Effector CD4-positive, alpha-beta T cell (primary cell): ENCODE measurements around the gene CTRB1.
"Not testable (repeated sequence)": the region's sequence is repeated elsewhere in the genome, so short reads cannot be mapped to it uniquely, and the experiment has no call there.

Experiments used
- DNase-seq: peaks from one replicate; pipeline ENCODE4 v3.0.0-alpha.2; 2020

Gene CTRB1

DNA sequence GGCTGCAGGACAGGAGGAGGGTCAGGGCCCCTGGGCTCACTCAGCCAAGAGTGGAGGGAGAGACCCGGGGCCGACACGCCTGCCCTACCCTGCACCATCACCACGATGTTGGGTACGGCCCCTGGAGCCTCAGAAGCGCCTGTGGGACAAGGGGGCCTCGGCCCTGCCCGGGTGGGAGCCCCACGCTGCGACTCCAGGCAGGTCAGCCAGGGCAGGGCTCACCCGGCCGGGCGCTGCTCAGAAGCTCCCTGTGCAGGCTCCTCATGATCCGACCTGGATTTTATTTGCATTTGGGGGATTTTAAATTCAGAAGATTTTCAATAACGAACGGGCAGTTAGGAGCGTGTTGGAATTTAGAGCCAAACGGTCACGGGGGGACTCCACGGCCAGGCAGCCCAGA lies 13.9 kb upstream of the CTRB1 start:
- not testable (repeated sequence) for DNase-seq

DNA sequence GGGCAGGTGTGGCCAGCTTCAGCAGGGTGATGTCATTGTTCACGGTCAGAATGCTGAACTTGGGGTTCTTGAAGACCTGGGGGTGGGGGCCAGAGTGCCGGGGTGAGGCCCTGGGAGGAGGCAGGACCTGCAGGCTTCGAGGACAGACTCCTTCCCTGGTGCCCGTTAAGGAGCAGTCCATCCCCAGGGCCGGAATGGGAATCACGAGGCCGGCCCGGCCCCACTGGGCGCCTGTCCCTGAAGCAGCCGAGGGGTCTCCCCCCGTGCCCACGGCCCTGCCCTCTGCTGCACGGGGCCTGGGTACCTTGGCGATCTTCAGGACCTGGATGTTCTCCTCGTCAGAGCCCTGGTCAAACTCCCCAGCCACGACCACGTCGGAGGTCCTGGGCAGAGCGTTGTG lies 13.3 kb upstream of the CTRB1 start:
- not testable (repeated sequence) for DNase-seq

DNA sequence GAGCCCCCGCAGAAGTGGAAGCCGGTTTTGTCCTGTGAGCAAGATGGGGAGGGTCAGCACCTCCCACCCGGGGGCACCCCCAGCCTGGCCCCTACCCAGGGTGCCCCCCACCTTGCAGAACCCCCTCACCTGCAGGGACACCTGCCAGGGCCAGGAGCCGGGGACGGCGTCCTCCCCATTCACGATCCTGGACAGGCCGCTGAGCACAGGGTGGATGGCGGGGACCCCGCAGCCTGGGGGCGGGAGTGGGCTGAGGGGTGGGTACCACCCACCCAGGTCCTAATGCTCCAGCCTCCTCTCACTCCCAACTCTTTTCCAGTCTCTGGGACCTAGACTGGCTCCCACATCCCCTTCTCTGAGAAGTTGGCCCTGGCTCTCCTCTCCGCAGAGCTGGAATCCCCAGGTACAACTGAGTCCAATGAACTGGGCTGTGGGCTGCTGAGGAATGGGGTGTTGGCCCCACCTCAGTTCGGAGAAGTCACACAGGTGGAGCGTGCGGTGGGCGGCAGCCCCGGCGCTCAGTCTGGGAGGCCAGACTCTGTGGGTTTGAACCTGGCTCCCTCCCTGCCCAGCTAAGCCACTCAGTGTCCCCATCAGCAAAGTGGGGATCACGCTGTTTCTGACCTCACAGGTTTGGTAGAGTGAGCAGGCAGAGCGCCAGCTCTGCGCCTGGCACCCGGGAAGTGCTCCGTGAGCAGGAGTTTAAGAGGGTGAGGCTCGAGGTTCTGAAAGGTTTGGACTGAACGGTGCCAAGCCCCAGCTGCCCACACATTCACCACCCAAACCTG lies 12.6 kb upstream of the CTRB1 start:
- not testable (repeated sequence) for DNase-seq

DNA sequence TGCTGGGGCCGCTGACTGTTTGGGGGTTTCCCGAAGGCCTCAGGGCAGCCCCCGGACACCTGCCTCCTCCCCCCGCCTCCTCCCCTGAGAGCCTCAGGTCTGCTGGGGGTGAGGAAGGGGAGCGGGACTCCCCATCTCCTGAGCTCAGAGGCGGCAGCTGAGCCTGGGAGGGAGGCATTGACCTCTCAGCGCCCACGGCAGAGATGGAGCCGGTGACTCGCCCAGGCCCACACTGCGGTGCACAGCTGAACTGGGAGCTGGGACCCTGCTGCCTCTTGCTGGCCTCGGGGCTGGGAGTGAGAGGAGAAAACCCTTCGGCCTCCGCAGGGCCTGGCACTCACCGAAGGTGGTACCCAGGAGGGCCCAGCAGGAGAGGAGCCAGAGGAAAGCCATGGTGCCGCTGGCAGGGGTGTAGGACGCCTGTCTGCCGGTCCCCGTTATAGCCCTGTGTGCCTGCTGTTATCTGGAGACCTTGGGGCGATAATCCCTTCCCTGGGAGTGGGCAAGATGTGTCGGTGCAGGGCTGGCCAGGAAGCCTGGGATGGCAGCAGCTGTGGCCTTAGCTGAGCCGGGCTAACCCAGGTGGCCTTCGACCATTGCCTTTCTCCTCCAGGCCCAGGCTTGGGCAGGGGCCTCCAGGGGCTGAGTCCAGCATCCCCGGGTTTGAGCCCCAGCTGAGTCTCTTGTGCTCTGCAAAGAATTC lies 11.9 kb upstream of the CTRB1 start, which contains the start of gene CTRB2:
Gene CTRB2 (minus strand): TSS at position 413 of the 703 bp plus-strand sequence. CDS start 20 bp downstream, at position 393.
- no peak for DNase-seq

DNA sequence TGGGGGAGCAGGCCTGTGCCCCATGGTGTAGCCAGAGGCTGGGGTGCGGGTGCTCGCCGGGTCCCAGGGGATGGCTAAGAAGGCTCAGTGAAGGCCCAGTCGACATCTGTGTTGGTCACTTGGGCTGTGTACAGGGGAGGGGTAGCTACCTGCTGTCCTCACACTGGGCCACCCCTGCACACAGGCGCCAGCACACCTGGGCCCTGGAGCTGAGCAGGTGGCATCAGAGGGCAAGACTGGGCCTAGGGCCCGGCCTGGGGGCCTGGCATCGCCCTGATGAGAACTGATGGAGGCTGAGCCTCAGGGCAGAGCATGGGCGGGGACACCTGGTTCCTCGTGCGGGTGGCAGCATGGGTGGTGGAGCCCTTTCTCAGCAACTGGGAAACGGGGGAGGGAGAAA lies 11.0 kb upstream of the CTRB1 start:
- DNase-seq, result no peak

DNA sequence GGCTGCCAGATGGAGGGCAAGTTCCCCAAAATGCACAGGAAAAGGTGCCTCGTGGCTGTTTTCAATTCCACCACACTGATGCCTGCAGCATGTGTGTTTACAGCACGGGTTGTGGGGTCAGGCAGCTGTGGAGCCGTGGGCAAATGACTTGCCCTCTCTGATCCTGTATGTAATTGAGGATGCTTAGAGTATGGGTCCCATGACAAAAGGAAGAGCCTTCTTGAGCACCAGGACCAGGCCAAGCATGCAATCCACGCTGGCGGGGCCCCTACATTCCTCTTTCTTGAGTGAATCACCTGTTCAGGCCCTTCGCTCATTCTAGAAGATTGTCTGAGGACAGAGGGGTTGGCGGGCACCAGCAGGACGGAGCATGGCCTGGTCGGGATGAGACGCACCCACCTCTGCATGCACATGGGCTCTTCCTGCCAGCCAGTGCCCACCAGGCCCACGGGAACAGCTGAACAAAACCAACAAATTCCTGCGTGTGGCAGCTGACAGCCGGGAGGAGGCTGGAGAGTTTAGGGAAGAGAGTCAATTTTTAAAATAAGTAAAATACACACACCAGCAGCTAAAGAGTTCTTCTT lies 10.5 kb upstream of the CTRB1 start:
- no peak for DNase-seq

DNA sequence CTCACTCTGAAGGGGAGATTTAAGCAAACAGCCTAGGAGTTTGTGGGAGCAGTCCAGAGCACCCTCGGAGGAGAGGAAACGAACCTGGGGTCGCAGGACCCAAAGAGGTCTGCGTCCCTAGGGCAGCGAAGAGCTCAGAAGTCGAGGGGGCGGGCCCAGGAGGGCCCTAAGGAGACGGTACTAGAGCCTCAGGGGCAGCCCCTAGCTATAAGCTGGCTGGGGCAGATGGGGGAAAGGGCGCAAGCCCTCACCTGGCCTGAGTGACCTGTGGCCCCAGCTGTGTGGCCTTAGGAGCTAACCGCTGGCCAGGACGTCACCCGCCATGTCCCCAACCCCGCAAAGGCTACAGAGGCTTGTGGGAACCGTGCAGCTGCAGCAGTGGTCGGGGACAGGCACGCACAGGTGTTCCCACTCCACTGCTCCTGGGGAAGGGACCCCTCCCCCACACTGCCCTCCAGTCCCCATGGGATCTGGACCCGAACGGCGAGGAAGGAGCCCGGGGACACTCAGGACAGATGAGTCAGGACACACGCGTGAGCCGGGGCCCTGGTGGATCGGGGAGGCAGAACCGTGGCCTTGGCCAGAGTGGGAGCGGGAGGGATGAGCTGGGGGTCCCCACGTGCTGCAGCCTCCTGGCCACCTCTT lies 9.8 kb upstream of the CTRB1 start:
- DNase-seq, result no peak

DNA sequence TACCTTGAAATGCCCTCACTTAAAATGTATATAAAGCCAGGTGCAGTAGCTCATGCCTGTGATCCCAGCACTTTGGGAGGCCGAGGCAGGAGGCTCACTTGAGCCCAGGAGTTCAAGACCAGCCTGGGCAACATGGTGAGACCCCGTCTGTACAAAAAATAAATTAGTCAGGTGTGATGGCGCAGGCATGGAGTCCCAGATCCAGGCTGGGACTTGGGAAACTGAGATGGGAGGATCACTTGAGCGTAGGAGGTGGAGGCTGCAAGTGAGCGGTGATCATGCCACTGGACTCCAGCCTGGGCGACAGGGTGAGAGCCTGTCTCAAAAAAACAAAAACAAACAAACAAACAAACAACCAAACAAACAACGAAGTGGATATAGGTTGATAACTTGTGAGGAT lies 9.3 kb upstream of the CTRB1 start:
- DNase-seq, result not testable (repeated sequence)

DNA sequence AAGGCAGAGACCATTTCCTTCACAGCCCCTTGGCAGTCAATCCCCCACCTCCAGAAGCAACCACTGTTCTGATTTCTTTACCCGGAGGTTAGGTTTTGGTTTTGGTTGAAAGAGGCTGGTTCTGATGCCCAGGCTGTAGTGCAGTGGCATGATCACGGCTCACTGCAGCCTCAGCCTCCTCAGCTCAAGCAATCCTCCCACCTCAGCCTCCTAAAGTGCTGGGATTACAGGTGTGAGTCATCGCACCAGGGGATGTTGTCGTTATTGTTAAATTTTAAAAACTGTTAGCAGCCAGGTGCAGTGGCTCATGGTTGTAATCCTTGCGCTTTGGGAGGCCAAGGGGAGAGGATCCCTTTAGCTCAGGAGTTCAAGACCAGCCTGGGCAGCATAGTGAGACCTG lies 8.8 kb upstream of the CTRB1 start:
- no peak for DNase-seq

DNA sequence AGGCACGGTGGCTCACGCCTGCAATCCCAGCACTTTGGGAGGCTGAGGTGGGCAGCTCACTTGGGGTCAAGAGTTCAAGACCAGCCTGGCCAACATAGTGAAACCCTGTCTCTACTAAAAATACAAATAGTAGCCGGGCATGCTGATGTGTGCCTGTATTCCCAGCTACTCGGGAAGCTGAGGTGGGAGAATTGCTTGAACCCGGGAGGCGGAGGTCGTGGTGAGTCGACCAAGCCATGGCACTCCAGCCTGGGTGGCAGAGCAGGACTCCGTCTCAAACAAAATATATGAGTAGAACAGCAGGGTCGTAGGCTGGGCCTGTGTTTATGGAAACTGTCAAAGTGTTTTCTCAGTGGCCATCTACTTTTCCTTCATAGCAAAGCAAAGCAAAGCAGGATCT lies 7.5 kb upstream of the CTRB1 start:
- not testable (repeated sequence) for DNase-seq

DNA sequence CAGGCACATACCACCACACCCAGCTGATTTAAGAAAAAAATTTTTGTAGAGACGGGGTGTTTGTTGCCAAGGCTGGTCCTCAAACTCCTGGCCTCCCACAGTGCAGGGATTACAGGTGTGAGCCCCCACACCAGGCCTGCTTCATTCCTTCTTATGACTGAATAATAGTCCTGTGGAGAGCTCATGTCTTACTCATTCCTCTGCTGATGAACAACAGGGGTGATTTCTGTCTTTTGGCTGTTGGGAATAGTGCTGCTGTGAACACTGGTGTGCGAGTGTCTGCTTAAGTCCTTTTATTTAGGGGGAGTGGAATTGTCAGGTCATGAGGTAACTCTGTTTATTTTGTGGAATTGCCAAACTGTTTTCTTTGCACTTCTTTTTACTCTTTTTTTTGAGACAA lies 2.7 kb upstream of the CTRB1 start:
- no peak for DNase-seq

DNA sequence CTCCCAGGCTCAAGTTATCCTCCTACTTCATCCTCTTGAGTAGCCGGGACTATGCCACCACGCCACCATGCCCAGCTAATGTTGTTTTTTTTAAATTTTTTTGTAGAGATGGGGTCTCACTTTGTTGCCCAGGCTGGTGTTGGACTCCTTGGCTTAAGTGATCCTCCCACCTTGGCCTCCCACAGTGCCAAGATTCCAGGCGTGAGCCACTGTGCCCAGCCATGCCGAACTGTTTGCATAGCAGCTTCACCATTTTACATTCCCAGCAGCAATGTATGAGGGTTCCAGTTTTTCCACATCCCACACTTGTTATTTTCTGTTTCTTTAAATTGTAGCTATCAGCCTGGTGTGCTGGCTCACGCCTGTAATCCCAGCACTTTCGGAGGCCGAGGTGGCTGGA lies 2.2 kb upstream of the CTRB1 start:
- no peak for DNase-seq

DNA sequence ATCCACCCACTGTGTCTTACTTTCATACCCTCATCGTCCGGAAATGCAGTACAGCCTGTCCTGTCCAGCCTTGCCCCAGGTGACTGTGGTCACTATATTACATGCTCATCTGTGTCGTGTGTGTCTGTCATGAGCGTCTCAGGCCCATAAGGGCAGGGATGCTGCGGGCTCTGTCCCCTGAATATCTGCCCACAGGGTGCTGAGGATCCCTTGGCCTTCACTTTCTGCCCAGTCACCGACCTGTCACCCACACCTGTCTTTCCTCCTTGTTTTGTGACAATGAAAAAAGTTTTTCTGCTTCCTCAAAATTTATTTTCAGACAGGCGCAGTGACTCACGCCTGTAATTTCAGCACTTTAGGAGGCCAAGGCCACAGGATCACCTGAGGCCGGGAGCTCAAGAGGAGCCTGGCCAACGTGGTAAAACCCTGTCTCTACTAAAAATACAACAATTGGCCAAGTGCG lies 1.4 kb upstream of the CTRB1 start:
- no peak for DNase-seq

DNA sequence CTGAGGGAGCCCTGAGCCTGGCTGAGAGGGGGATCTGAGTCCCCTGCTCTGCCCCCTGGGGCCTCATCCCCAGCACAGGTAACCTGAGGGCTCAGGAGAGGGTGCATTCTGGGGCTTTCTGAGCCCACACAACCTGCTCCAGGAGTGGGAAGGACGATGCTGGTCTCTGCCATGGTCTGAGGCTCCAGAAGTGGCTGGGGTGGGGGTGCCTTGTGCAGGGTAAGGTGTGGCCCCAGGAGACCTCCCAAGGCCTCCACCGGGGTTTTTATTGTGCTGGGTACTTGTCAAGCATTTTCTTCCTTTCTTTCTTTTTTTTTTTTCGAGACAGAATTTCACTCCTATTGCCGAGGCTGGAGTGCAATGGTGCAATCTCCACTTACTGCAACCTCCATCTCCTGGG lies 300 bp downstream of the CTRB1 start:
- DNase-seq, result no peak

DNA sequence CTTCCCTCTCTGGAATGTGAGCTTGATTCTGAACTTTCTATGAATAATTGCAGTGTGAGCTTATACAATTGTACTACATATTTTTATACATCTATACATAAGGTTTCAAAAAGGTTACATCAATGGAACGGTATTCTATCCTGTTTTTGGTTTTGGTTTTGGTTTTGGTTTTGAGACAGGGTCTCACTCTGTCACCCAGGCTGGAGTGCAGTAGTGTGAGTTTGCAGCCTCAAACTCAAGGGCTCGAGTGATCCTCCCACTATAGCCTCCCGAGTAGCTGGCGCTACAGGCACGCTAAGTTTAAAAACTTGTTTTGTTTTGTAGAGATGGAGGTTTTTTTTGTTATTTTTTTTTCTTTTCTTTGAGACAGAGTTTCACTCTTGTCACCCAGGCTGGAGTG lies 1.1 kb downstream of the CTRB1 start:
- no peak for DNase-seq

DNA sequence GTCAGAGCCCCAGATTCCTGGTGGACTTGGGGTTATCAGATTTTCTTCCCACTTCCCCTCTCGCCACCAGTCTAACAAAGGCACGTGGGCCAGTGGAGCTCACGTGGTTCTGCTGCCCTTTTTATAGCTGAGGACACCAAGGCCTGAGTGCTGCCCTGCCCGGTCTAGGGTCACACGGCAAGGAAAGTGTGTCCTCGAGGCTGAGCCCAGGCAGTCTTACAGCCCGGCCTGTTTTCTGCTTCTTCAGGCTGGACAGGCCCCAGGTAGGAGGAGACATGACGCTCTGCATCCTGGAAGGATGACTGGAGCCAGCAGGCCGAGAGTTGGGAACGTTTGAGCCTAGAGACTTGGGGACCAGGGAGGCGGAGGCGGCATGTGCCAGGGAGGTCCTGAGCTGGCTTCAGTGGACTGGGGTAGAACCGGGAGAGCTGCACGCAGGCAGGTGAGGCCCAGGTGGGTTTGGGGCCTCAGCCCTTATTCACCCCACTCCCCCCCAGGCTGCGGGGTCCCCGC lies 3.5 kb downstream of the CTRB1 start:
- DNase-seq, result no peak

DNA sequence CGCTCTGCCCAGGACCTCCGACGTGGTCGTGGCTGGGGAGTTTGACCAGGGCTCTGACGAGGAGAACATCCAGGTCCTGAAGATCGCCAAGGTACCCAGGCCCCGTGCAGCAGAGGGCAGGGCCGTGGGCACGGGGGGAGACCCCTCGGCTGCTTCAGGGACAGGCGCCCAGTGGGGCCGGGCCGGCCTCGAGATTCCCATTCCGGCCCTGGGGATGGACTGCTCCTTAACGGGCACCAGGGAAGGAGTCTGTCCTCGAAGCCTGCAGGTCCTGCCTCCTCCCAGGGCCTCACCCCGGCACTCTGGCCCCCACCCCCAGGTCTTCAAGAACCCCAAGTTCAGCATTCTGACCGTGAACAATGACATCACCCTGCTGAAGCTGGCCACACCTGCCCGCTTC lies 4.3 kb downstream of the CTRB1 start:
- not testable (repeated sequence) for DNase-seq

DNA sequence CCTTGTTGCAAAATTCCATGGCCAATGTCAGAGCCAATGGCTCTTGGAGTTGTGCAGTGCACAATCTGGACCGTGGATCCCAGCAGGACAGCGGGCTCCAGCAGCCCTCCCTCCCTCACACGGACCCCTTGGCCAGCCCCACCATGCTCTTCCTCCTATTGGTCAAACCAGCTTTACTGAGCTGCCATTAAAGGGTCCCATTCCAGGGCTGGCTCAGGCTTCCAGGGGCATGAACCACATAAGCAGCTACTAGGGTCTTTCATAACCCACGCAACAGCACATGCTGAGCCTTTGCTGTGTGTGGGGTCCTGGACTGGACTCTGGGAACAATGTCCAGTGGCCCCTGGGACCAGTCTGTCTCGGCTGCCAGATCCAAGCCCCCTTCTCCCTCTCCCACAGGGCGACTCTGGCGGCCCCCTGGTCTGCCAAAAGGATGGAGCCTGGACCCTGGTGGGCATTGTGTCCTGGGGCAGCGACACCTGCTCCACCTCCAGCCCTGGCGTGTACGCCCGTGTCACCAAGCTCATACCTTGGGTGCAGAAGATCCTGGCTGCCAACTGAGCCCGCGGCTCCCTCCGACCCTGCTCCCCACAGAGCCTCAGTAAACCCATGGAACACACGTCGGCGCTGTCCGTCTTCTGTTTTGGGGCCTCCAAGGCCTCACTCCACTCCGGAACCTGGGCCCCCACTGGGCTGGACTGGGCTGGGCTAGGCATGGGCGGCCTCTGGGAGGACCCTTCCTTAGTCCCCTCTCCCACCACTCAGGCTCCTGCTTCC lies 5.7 kb downstream of the CTRB1 start:
- no peak for DNase-seq

DNA sequence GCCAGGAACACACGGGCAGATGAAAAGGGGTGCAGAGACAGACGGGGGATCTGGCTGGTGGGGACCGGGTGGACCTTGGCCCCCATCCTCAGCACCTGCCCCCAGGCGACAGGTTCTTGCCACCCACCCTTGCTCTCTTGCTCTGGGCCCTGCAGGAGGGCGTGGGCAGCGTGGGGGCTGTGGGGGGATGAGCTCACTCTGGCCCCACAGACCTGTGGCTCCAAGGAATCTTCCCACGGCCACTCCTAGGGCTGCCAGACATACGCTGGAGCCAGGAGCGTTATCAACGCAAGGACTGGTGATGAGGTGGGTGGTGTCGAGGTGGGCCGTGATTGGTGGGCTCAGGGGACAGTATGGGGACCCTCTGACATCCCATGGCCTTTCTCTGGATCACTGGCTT lies 6.3 kb downstream of the CTRB1 start:
- DNase-seq, result no peak

DNA sequence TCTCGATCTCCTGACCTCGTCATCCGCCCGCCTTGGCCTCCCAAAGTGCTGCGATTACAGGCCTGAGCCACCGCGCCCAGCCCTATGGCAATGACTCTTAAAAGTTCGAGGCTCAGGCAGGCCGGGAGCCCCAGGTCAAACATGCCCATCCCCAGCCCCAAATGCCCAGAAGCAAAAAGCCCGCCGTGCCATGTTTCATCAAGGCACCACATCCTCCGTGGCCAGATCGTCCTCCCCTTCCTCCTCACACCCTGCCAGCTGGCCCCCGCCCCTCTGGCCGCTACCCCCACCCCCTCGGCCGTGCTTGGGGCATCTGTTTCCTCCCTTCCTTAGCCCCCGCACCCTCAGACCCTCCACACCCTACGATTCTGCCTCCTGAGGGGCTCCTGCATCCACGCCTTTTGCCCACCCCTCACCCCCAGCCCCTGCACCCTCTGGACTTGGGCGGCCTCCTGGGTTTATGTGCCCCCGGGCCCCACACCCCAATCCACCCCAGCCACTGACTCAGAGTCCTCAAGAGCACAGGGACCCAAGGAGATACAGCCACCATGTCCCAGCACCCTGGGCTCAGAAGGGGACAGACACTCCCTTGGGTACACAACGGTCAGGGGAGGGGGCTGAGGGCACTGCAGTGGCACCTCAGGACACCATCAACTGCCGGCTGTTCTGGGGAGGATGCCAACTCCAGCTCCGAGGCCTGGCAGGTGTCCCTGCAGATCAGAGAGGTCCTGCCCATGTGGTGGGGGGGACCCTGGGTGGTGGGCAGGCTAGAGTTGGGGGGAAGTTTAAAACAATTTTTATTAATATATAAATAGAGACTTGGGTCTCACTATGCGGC lies 7.1 kb downstream of the CTRB1 start:
- DNase-seq, result no peak
